GM21390 (cell line): ENCODE data around the gene ASIP.
"Not testable (repeated sequence)": the region's sequence is repeated elsewhere in the genome, so short reads cannot be mapped to it uniquely, and the experiment has no call there.

ENCODE experiments used
- ATAC-seq: cut with Tn5 transposase; IDR thresholded peaks from one replicate; pipeline ENCODE4 v1.9.1; 2021; ENCODE audit not compliant: unreplicated experiment

Gene ASIP, protein sequence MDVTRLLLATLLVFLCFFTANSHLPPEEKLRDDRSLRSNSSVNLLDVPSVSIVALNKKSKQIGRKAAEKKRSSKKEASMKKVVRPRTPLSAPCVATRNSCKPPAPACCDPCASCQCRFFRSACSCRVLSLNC

DNA sequence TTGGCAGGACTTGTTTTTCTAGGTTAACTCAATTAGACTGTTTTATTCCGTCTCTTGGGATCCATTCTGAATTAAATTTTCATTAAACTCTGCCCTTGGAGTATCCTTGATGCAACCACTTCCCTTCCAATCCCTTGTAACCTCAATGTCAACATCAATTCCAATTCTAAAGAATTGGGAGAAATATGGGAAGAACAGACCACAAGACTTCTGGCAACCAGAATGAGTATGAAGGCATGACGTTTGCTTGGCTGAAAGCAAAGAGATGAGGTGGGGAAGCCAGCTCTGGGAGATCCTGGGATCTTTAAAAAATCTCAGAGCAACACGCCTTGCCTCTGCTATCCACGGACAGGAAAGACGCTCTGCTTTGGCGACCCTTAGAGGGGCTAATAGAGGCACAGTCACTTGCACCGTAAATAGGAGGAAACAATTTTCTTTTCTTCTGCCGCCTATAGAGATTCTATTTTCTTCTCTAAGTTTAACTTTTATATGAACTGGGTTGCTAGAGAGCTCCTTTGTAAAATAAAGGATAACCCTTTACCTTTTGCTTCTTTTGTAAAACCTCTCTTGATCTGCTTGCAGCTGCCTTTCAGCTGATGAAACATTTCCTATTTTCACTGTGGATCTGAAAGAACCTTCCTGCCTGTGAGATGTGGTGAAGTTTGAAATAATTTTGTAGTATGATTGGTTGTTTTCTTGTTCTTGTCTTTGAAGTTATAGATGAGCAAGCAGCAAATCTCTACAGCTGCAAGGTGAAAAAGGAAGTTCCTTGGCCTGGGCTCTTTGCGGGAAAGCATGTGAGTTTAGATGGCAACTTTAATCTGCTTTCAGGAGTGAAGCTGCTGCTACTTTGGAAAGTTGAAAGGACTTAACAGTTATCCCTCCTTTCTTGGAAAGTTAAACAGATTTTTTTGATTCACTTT, at the start of gene ASIP:
Gene ASIP, plus strand, starts transcription at position 731 of the 923 bp plus-strand sequence. CDS start 18,952 bp downstream, outside the sequence.
- ATAC-seq: no peak

DNA sequence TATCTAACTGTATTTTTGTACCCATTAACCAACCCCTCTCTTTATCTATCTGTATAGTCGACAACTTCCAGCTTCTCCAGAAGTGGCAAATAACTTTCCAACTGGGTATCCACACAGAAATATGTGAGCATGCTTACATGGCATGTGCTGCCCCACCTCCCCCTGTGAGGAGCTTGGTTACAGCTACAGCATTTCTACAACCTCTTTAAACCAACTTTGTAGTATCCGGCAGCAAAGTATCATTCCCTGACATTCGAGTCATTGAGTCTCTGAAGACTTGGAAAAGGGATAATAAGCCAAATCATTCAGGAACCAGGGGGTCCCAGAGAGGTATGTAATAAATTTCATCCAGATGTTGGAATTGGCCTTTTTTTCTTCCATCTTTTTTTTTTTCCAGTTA, 48.2 kb upstream of the ASIP start:
- no peak for ATAC-seq

DNA sequence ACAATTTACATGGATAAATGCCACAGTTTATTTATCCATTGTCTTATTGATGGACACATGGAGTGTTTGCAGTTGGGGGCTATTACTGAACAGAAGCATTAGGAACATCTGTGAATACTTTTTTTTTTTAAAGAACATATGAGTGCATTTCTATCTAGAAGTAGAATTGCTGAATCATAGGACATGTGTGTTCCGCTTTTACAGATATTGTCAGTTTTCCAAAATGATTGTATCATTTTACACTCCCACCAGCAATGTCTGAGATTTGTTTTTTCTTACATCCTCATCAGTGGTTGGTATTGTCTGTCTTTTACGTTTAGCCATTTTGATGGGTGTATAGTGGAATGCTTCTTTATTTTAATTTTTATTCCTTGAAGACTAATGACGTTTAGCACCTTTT, 42.0 kb upstream of the ASIP start:
- no peak for ATAC-seq

DNA sequence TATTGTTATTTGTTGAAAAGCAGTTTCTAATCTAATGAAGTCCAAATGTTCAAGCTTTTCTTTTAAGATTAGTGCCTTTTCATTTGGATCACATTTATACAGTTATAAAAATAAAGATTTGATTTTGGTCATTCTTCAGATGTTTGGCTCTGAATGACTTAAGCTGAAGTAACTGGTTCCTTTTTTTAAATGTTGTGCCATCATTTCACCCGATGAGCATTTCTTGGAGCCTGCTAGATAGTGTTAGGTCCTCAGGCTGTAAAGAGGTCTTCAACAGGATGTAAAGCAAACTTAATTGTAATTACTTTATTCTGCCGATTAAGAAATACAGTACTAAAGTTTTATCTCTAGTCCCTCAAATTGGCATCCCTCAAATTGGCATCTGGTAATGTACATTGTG, 41.2 kb upstream of the ASIP start:
- ATAC-seq: no peak

GRCh38 chr20:34201531-34201930, 39.7 kb upstream of the ASIP start:
- ATAC-seq: no peak

DNA sequence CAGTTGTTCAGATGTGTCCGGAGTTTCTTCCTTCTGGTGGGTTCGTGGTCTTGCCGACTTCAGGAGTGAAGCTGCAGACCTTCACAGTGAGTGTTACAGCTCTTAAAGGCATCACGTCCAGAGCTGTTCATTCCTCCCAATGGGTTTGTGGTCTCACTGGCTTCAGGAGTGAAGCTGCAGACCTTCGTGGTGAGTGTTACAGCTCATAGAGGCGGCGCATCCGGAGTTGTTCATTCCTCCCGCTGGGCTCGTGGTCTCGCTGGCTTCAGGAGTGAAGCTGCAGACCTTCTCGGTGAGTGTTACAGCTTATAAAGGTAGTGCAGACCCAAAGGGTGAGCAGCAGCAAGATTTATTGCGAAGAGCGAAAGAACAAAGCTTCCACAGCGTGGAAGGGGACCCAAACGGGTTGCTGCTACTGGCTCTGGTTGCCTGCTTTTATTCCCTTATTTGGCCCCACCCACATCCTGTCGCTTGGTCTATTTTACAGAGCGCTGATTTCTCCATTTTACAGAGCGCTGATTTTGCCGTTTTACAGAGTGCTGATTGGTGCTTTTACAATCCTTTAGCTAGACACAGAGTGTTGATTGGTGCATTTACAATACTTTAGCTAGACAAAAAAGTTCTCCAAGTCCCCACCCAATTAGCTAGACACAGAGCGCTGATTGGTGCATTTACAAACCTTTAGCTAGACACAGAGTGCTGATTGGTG, 35.9 kb upstream of the ASIP start:
- ATAC-seq: not testable (repeated sequence)

- no peak for ATAC-seq
Observed at GRCh38 chr20:34209111-34209510, 32.1 kb upstream of the ASIP start.

DNA sequence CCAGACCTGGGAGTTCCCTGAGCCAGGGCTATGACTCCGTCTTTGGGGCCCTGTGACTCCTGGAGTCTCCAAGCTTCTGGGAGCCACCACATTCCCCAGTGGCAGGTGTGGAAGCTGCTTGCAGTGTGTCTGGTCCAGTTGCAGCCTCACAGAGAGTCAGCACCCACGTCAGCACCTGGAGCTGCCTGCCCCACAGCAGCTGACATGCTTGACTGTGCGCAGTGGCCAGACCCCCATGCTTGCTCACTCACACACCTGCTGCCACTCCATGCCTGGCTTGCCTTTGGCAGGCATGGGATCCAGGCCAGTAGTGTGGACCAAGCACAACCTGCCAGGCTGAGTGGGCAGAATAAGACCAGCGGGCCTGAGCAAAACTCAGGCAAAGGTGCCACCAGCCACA, 31.0 kb upstream of the ASIP start:
- no peak for ATAC-seq

DNA sequence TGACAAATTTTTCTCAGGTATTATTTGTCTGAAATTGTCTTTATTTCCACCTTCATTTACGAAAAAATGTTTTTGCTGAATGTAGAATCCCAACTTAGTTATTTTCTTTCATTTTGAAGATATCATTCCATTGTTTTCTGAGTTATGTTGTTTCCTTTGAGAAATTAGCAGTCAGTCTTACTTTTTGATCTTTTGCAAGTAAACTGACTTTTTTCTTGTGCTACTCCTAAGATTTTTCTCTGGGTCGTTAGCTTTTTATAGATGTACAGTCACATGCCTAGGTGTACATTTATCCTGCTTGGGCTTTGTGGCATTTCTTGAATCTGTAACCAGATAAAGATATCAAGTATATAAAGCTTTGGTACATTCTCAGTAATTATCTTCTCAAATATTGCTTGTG, 29.6 kb upstream of the ASIP start:
- no peak for ATAC-seq

DNA sequence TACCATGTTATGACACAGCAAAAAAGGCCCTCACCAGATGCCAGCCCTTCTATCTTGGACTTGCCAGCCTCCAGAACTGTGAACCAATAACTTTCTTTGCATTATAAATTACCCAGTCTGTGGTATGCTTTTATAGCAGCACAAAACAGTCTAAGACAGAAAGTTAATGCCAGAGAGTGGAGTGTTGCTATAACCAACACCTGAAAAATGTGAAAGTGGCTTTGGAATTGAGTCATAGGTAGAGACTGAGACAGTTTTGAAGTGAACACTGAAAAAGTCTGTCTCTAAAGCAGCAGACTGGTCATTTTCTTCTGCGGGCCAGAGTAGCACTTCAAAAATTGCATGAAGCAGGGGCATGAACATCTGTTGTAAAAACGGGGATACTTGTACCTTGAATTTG, 28.0 kb upstream of the ASIP start:
- no peak for ATAC-seq

DNA sequence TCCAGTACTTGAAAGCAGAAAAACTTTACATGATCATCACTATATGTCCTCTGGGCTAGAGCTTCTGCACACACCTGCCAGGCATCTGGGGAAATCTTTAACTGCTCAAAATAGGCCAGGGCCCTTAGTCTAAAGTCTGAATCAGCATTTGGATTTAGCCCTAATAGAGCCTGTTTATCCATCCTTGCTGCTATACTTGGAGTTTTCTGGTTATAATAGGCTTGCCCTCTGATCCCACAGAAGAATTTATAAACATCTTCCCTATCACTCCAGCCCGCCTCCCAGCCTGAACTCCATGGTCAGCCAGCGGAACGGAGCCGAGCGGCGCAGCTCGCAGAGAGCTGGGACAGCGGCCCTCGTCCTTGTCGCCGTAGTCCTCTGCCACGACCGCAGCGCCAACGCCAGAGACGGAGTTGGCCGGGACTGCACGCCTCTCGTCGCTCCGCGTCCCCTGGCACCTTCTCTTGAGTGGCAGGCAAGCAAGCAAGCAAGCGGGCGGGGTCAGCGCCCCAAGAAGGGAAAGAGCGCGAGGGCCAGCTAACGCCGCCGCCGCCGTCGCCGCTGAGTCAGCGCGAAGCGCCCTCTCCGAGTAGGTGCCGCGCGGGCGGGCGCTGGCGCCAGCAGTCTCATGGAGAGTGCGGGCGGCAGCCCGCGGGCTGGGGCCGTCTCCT, 25.4 kb upstream of the ASIP start:
- no peak for ATAC-seq

DNA sequence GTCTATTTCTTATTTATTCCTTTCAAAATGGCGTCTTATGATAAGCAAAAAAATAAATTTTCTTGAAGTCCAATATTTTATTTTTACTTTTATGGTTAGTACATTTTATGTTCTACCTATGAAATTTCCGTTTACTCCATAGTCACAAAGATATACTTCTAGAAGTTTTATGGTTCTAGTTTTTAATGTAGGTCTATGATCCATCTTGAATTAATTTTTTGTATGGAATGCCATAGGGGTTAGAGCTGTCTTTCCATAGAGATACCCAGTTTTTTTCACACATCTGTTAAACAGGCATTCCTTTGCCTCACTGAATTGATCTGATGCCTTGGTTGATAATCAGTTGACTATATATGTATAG, 24.9 kb upstream of the ASIP start:
- ATAC-seq: no peak

- no peak for ATAC-seq
Observed at GRCh38 chr20:34220561-34220960, 20.7 kb upstream of the ASIP start.

DNA sequence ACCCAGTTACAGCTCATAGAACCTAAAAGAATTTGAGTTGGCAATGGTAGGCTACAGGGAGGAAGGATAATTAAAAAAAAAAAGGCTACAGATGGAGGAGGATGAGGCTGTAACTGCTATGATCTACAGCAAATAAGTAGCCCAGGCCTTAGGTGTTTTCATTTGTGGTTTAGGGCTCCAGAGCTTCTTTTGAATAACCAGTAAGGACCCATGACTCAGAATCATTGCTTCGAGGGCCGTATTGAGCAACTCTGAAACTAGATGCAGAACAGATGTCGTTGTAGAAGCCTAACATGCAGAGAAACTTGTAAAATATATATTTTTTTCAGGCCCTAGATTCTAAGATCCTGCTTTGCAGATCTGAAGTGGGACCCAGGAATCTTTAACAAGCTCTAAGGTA, 19.0 kb upstream of the ASIP start:
- ATAC-seq: no peak

DNA sequence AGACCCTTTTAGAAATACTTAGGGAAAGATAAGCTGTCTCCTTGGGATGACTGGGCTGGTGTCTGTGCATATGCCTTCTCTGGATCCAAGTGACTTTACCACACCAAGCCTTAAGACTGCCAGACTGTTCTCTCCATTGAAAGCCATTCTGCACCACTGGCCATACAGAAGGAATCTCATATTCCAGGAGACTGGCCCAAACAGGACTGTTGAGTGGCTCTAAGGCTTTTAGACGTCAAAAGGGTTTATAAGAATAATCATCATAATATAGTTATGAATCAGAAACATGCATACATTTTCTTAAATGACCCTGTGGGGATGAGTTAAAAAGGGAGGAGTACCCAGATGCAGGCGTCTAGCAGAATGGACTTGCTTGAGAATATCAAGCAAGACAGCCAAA, 17.0 kb upstream of the ASIP start:
- ATAC-seq: not testable (repeated sequence)

DNA sequence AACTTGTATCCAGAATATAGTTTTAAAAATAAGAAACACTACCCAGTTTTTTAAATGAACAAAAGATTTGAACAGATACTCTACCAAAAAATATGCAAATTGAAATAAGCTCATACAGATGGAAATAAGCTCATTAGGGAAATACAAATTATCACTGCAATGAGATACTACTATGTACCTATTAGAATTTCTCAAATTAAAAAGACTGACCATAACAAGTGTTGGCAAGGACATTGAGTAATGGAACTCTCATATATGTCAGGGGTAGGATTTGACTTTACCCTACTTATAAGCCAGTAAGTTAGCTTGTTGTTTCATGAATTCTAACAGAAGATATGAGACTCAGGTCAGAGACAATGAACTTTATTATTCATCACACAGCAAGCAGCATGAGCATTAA, 9.6 kb upstream of the ASIP start:
- ATAC-seq: no peak

- ATAC-seq: no peak
Observed at GRCh38 chr20:34232494-34233087, 8.6 kb upstream of the ASIP start.

DNA sequence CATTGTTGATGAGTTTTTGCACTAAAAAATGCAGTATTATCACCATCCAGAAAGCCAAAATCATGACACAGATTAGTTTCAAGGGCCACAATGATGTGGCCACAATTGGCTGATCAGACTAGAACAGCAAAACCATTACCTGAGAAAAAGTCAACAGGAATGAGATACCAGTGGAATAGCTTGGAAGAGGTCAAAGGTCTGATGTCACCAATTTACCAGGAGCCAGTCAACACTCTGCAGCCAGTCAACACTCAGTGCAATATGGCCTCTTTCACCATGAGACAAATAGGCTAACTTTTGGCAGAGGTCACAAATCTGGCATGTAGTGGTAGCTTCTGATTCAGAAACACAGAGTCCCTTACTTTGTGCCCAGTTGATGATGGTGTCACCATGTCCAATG, 7.5 kb upstream of the ASIP start:
- ATAC-seq: no peak

- ATAC-seq: no peak
Observed at GRCh38 chr20:34235875-34236274, 5.3 kb upstream of the ASIP start.

DNA sequence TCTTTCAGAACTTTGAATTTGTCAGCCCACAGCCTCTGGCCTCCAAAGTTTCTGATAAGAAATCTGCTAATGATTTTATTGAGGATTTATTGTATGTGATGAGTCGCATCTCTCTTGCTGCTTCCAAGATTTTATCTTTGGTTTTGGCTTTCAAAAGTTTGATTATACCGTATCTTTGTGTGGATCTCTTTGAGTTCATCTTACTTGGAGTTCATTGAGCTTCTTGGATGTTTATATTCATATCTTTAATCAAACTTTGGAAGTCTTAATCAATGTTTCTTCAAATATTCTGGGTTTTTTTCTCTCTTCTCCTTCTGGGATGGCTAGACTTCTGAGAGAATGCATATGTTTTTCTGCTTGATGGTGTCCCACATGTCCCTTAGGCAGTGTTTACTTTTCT, 3.3 kb upstream of the ASIP start:
- ATAC-seq: no peak

DNA sequence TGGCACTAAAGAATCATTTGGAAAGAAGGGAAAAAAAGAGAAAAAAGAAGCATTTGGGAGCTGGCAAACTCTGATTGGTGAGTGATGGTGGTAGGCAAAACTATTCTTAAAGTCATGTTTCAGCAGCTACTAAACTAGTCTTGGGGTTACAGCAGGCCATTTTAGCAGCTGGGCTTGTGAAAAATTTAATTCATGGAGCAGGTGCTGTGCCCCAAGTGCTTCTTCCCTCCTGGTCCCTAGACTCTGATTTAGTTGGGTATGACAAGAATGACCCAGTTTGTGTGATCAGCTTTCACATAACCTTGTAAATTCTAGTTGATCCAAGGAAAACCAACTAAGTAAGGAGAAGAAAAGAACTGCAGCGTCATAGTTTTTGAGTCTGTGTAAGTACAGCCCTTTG, 1.1 kb upstream of the ASIP start:
- no peak for ATAC-seq
